A204.1 (cell line): Measurements from ENCODE around the gene TMCC1.
A peak's percentile ranks its signal among the peaks of the same experiment; 100 is the strongest.
"Not testable (repeated sequence)": the region's sequence is repeated elsewhere in the genome, so short reads cannot be mapped to it uniquely, and the experiment has no call there.

Experiments used
- FAIRE-seq: peaks from 2 replicates; lab custom pipeline; 2012; peaks lifted over from hg19 to GRCh38; lab: Jason Lieb, UNC

Gene TMCC1

DNA sequence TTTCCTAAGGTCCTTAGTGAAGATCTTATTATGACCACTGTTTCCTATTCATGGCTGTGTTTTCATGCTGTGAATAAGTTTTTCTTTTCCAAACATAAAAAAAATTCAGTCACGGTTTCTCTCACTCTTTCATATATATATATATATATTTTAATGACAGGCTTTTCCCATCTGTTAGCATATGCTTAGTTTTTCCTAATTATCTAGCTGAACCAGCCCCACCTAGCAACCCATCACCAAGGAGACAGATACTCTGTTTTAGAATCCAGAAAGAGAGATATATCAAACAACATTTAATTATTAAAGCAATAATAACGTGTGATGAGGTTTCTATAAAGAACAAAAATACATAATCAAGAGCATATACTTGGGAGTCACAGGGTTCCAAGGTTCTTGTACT, 58.3 kb downstream of the TMCC1 start:
- FAIRE-seq = no peak

DNA sequence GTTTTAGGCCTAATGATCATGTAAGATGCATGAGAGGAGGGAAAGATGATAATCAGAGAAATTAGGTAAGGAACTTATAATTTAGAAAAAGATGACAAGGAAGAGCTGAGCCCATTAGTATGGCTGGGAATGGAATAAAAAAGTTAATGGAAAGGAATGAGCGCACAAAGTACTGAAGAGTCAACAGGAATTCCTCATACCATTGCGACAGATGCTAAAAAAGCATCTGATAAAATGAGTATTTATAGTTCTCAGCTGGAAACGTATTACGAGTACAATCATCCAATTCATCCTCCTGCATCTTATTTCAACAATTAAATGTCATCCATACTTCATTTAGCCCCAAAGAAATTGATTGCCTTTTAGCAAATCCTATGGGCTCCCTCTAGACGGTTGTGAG, 58.9 kb downstream of the TMCC1 start:
- FAIRE-seq = no peak

DNA sequence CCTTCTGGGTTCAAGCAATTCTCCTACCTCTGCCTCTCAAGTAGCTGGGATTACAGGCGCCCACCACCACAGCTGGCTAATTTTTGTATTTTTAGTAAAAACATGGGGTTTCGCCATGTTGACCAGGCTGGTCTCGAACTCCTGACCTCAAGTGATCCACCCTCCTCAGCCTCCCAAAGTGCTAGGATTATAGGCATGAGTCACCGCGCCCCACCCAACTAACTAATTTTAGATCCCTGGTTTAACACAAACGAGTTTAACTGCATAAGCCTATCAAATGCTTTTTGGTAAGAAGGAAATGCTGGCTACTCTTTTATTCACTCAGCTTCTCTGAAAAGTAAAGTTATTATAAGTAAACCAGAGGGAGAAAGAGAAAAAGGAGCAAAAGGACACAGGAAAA, 61.6 kb downstream of the TMCC1 start:
- FAIRE-seq = not testable (repeated sequence)

DNA sequence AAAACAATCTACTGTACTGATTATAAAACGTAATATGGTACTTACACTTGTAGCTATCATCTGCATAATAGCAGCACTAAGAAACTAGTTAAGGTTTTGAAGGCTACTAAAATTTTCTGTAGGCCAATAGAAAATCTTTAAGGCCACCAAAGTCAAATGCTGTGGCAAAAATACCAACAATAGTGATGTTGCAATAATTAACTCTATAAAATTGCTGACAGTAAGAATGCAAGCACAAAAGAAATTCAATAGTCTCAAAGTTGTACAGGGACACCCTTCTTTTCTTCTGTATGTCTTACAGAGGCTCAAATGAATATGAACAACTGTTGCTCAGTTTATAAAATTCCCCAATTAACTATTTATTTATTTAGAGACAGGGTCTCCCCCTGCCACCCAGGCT, 62.0 kb downstream of the TMCC1 start:
- FAIRE-seq = no peak

DNA sequence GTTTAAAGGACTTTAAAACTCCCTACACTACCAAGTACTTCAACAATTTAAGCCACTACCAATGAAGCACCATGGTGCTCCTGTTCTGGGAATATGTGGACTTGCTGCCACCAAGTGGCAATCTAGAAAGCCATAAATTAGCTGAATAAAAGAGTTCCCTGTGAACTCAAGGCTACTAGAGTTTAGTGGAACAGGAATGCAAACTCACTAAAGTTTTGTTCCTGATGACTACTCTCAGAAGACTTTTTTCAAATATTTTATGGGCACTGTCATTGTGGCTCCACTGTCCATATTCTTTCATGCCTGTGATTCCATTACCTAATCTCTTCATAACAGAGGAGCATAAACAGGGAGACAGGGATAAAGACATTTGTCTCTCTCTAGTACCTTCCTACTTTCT, 63.9 kb downstream of the TMCC1 start:
- FAIRE-seq = peak; percentile 98

DNA sequence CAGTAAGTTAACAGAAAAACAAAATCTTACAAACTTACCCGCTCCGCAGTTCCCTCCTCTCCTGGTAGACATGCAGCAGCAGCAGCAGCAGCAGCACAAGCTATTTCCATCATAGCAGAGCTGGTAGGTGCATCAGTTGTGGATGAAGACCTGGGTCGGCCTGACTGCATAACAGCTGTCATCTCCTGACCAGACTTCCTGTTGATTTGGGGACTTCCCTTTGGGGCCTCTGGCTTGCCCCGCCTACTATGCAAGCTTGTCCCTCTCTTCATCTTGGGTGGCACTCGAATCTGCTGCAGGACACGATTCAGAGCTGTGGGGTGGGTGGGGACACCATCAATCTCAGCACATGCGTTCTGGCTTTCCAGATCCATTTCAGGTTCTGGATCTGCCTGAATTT, 65.7 kb downstream of the TMCC1 start:
- FAIRE-seq = no peak

DNA sequence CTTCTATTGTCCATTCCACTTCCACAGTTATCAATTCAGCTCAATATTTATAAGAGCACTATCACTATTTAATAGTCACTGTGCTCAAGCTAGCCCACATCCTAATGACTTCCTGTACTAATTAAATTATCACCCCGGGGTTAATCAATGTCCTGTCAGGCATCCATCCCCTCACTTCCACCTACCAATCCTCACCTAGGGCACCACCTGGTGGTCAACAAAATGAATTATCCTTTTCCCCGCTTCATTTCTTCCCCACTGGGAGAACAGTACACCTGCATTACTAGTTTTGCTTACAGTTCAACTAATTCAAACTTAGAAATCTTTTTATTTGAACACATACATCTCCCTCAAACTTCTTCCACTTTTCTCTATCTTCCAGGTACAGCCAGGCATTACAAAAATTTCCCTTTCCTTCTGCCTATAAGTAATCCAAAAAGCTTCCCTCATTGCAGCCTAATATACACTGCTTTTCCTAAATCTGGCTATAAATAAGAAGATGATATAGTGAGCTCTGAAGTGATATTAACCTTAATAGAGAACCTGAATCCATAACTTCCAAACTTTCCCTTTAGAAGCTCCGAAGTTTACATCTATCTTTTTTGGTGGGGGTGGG, 68.5 kb downstream of the TMCC1 start:
- FAIRE-seq = peak; percentile 43

DNA sequence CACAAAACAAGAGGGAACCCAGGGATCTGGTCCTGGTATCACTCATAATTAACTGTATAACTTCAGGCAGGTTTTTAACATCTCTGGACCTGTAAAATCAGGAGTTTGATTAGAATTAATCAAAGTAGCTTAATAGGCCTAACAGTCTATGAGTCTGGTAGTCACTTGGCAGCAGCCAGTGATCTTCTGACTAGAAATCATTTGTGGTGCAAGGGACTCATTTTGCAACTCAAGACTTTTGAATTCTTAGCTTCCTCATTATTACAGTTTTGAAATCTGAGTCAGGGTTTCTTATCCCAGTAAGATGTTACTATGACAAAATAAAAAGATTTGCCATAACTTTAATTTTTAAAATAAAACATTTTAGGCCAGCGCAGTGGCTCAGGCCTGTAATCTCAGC, 70.8 kb downstream of the TMCC1 start:
- no peak for FAIRE-seq

DNA sequence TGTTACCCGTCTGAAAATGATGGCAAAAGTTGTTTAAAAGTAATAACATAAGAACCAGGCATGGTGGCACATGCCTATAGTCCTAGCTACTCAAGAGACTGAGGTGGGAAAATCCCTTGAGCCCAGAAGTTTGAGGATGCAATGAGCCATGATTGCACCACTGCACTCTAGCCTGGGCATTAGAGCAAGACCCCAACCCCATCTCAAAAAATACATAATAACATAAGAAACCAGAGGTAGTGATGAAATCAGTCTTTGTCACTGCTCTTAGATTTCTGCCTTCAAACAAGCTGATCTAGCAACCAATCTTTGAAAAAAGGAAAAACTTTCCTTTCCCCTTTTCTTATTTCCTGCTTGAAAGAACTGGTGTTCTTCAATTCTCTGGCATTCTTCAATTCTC, 71.3 kb downstream of the TMCC1 start:
- FAIRE-seq = no peak

DNA sequence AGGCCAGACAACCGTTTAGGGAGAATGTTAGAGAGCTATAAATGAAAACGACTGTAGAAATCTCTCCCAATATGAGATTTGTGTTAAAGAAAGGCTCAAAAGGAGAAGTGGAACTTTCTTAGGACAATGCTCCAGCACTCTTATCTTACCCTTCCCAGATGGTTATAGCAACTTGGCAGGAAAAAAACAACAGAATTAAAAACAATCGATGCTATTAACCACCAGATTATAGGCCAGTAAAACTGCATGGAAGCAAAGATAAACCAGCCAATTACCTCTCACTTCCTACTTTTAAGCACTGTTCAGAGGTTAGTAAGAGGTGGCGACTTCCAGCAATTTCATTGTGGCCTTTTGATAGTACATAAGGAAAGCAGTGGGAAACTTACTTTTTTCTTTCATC, 72.9 kb downstream of the TMCC1 start:
- no peak for FAIRE-seq

DNA sequence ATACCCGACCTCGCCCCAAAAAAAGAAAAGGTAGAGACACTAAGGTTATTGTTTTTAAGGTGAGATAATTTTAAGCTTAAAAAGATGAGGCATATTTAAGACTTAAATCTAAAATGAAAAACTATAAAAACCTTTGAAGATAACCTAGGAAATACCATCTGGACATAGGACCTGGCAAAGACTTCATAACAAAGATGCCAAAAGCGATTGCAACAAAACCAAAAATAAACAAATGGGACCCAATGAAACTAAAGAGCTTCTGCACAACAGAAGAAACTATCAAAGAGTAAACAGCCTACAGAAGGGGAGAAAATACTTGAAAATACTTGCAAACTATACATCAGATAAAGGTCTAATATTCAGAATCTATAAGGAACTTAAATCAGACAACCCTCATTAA, 80.9 kb downstream of the TMCC1 start:
- no peak for FAIRE-seq

DNA sequence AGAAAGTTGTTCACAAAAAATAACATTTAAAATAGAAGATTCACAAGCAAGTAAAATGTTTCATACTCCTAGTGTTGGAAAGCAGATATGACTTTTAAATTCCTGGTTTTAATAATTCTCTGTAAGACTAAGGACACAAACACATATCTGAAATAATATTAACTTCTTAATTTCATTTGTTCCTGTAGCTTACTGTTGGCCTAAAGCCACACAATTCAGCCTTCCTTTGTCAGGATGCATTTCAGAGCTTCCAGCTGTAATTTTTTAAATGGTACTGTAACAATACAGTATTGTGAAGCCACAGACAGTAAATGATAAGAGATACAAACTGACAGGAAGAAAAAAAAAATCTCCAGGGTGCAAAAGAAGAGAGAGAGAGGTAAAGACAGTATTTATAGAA, 84.2 kb downstream of the TMCC1 start:
- peak; percentile 40 for FAIRE-seq

DNA sequence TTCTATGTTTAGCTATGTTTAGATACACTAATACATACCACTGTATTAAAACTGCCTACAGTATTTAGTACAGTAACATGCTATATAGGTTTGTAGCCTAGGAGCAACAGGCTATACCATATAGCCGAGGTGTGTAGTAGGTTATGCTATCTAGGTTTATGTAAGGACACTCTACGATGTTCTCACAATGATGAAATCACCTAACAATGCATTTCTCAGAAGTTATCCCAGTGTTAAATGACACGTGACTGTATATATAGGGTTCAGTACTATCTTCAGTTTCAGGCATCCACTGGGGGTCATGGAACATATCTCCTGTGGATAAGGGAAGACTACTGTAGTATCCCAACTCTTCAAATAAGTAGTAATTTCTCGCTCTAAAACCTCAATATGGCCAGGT, 97.4 kb downstream of the TMCC1 start:
- FAIRE-seq = no peak

DNA sequence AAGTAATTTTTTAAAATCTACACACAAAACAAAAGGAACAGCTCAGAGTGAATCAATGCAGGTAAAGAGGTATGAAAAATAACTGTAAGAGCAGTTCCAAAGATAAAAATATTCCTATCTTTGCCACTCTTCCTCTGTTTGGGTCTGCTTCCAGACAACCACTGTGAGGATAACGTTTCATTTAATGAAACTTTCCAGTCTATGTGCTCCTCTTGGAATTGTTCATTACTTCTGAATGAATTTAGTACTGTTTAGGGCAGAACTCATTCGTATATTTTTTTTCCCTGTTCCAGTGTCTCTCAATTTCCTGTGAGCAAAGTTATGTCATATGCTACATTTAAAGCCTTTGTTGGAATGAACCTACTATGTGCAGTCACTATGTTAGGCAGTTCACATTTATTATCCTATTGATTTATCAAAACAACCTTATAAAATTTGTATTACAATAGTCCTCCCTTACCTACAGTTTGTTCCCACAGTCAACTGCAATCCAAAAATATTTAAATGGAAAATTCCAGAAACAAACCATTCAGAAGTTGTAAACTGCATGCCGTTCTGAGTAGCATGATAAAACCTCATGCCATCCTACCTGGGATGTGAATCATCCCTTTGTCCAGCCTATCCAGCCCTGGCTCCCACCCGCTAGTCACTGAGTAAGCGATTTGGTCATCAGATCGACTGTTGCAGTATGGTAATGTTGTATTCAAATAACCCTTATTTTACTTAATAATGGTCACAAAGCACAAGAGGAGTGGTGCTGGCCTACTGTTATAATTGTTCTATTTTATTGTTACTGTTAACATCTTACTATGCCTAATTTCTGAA, 98.1 kb downstream of the TMCC1 start:
- no peak for FAIRE-seq

DNA sequence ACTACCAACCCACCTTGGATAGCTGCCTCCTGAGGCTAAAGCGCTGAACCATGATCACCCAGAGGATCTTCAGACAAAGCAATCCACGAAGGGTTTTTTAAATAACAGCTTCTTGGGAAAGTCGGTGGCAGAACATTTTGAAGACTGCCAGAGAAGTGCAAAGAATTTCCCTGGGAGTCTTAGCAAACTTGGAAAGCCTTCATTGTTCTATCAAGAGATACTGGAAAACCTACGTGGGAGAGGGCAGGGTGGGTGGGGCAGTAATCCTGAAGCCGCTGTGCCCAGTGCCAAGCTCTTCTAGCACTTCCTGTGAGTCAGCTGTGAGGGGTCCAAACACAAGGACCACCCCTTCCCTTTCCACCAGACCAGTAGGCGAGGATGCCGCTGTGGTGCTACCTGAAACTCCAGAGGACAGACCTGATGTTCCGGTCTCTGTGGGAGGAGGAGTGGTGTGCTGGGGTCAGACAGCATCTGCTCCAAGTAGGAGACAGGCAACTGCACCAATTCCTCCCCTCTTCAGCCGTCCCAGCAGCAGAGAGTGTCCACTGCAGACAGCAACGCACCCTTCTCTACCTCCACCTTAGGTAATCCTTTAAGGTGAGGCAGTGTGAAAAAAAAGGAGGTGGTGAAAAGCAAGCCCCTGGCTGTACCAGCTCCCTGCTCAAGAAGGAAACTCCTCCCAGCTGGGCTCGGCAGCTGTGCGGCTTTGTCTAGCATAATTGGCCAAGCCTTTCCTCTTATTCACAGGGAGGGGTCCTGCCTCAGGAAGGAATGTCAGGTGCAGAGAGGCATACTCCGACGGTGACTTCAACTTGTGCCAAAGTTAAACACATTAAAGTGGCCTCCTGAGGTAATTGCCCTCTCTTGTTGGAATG, 99.0 kb downstream of the TMCC1 start:
- no peak for FAIRE-seq

DNA sequence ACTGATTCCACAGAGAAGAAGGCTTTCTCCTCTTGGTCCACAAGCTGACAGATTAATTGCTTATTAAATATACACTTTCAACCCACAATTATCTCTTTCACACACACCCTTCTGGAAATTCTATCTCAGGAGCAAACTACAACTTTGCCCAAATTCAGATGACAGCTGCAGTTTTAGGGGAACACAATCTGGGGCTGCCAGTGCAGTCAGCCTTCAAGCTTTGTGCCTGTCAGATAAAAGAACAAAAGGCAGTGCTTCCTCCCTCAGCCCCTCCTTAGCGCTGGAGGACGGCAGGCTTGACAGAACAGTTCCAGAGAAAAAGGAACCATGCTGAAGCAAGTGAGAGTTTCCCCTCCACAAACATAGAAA, 99.6 kb downstream of the TMCC1 start:
- FAIRE-seq = no peak

DNA sequence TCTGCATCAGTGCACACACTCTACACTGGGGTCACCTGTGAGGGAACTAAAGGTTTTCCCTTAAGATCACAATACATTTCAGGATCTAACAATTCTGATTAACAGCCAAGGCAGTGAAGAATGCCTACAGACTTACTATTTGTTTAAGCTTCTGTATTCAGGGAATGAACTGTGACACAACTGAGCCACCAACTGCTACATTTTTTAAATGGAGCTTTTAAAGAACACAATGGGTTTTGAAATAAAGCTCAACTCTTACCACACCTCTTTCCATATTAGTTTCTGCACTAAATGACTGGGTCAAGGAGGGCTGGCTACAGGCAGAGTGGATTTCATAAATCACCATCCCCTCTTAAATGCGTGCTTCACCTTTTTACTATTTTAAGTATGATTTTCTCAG, 100.2 kb downstream of the TMCC1 start:
- no peak for FAIRE-seq

DNA sequence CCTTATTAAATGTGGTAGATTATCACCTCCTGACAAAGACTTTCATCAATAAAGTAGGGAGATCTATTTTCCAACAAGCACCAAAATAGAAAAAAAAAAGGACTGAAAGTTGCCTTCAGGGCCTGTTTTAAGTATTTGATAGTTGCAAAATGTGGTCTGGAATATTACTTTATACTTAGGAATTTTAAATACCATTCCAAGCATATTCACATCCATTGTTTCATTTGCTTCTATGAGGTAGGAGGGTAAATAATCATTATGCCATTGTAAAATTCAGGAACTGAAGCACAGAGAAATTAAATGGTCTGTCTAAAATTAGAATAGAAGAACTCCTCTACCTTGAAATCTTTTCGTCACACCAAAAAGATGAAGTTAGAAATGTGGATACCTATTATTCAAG, 110.0 kb downstream of the TMCC1 start:
- no peak for FAIRE-seq

DNA sequence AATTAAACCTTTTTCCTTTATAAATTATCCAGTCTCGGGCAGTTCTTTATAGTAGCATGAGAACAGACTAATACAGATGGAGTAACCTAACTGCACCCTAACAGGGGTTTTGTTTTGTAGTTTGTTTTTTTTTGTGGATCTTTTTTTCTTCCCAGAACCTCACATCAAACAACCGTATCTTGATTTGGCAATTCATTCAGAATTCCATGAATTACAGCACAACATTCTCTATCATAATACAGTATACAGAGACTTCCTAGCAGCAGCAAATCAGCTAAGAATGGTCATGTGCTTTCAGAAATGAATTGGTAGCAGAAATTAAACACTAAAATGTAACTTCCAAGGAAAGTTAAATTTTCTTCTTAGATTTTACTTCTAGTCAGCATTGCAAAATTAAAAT, 114.6 kb downstream of the TMCC1 start:
- FAIRE-seq = no peak

DNA sequence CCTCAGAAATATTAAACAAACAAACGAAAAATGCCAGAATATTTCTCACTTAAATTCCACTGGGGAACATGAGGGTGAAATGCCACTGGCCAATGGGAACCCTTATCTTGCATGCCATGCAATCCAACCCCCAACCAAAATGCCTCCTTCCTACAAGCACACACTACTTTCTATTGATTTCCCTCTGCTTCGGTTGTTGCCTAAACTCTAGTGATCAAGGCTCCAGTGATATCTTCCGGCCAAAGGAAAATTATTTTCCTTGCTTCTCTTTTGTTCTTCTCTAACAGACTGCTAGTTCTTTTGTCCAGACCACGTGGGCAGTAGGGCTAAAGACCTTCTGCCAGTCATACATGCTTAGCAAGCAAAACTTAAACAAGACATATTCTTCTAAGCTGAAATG, 115.7 kb downstream of the TMCC1 start:
- no peak for FAIRE-seq

DNA sequence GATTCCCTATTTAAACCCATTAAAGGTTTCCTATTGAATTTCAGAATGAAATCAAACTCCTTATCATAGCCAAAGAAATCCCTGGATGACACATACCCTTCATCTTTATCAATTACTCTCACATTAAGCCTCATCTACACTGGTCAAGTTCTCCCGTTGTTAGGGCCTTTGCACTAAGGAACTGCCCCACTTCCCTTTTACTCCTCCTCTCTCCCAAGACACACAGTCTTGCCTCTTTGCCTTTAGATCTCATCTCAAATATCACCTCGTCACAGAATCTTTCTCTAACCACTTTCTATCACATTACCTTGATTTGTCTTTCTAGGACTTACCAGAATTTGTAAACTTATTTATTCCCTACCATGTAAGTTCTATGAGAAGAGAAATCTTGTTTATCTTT, 117.6 kb downstream of the TMCC1 start:
- FAIRE-seq = no peak

DNA sequence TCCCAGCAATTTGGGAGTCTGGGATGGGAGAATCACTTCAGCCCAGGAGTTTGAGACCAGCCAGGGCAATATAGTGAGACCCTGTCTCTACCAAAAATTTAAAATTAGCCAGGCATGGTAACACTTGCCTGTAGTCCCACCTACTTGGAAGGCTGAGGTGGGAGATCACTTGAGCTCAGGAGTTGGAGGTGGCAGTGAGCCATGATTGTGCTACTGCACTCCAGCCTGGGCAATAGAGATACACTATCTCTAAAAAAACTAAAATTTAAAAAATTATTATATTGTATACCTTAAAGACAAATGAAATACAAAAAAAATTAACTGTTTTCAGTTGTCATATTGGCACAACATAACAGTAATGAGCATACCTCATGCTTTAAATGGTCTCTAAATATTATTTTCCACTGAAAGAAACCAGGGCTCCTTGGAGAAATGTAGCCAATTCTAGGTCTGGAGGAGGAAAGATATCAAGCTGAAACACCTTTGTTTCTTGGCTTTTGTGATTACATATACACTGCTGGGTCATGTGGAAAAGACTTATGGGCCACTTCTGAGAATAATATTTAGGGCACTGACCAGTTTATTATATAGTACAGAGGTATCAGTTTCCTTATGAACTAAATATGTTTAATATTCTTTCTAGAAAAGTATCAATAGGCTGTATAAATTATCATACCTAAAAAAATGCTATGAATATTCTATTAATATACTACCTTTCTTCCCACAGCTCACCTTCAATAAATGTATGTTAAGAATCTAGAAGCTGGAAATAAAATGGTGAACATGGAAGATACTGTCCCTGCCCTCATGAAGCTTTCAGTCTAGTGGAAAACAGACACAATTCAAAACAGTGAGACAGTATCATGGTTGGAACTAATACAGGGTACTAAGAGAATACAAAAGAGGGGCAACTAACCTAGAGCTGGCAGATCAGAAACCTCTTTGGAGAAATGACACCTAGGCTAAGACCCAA, 119.5 kb downstream of the TMCC1 start:
- FAIRE-seq = no peak
